Measurements from ENCODE around the gene CLDN8.

DNA sequence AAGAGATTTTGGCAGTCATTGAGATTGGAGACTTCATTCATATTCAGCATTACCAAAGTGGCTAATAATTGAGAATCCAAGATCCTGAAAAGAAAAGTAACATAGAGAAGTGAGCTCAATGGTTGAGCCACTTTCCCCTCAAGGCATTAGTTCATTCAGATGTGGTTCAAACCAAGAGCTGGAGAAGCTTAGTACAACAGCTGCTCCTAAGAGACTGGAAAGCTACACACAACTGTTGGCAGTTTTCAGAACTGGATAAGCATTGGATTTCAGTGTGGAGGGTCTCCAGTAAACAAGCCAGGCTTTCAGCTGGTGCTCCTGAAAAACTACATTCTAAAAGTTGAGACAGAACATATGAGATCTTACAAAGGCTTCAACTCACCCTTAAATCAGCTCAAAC is 29.2 kb upstream of the CLDN8 start:
- TF ChIP-seq, protein P1, sequence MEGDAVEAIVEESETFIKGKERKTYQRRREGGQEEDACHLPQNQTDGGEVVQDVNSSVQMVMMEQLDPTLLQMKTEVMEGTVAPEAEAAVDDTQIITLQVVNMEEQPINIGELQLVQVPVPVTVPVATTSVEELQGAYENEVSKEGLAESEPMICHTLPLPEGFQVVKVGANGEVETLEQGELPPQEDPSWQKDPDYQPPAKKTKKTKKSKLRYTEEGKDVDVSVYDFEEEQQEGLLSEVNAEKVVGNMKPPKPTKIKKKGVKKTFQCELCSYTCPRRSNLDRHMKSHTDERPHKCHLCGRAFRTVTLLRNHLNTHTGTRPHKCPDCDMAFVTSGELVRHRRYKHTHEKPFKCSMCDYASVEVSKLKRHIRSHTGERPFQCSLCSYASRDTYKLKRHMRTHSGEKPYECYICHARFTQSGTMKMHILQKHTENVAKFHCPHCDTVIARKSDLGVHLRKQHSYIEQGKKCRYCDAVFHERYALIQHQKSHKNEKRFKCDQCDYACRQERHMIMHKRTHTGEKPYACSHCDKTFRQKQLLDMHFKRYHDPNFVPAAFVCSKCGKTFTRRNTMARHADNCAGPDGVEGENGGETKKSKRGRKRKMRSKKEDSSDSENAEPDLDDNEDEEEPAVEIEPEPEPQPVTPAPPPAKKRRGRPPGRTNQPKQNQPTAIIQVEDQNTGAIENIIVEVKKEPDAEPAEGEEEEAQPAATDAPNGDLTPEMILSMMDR (IDR thresholded peaks at IDR 0.05): no peak
- TF ChIP-seq POLR2A (IDR thresholded peaks at IDR 0.05): no peak

All from right lobe of liver (tissue), 4 donors.